Measurements from ENCODE around the gene CYB5D1.

GRCh38 chr17:7910711-7911110 is 52.9 kb downstream of the CYB5D1 start:
- TF ChIP-seq POLR2AphosphoS5 (IDR thresholded peaks at IDR 0.05; ENCODE audit: insufficient read depth in 1 of 2, low read depth in 1 of 2) (no peak), POLR2A (IDR thresholded peaks at IDR 0.05) (no peak)
- TF ChIP-seq, protein P1, sequence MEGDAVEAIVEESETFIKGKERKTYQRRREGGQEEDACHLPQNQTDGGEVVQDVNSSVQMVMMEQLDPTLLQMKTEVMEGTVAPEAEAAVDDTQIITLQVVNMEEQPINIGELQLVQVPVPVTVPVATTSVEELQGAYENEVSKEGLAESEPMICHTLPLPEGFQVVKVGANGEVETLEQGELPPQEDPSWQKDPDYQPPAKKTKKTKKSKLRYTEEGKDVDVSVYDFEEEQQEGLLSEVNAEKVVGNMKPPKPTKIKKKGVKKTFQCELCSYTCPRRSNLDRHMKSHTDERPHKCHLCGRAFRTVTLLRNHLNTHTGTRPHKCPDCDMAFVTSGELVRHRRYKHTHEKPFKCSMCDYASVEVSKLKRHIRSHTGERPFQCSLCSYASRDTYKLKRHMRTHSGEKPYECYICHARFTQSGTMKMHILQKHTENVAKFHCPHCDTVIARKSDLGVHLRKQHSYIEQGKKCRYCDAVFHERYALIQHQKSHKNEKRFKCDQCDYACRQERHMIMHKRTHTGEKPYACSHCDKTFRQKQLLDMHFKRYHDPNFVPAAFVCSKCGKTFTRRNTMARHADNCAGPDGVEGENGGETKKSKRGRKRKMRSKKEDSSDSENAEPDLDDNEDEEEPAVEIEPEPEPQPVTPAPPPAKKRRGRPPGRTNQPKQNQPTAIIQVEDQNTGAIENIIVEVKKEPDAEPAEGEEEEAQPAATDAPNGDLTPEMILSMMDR (IDR thresholded peaks at IDR 0.05) = no peak

Data from vagina (tissue), 2 donors.